Right hindlimb (tissue), 1 donor: Measurements from ENCODE around the gene ZNF892.

Source experiments
- DNase-seq: peaks from one replicate; pipeline ENCODE4 v3.0.0-alpha.2; 2018

ZNF892 gene

DNA sequence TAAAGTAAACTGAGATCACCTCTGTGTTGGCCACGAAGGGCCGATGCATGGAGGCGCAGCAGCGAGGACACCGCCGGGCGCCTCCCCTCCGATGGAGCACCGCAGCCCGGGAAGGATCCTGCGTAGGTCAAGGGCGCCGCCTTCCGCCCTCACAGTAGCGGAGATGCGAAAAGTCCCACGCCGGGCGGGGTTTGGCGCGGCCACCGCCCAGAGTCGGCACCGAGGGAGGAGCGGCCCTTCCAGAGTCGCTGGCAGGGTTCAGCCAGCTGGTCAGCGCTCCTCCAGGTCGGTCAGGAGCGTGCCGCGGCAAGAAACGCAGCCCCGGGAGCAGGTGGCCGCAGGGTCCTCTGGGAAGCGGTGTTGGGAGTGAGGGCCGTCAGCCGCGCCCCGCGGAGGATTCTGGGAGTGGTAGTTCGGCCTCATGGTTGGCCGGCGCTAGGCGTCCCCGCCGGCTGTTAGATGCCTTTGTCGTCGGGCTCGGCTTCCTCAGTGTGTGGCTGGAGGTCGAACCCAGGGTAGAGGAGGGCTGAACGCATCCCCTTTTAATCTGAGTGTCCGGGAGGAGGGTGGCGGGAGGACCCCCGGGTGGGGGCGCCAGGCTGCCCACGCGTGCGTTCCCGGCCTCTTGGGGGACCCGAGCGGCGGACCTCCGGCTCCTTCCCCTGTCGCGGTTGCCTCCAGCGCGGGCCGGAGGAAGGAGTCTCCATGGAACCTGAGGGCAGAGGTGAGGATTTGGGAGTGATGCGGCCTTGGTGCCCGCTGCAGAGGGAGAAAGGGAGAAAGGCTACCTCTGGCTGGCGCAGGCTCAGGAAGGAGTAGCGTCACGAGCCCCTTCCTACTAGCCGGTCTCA lies at the start of gene ZNF892:
TSS of gene ZNF892 (plus strand) at position 411 of the 851 bp plus-strand sequence. CDS start at position 706, 295 bp downstream.
- DNase-seq = peak; percentile 94

- DNase-seq = no peak
Measured at GRCh38 chr2:95158441-95158840, 48.9 kb upstream of the ZNF892 start.

DNA sequence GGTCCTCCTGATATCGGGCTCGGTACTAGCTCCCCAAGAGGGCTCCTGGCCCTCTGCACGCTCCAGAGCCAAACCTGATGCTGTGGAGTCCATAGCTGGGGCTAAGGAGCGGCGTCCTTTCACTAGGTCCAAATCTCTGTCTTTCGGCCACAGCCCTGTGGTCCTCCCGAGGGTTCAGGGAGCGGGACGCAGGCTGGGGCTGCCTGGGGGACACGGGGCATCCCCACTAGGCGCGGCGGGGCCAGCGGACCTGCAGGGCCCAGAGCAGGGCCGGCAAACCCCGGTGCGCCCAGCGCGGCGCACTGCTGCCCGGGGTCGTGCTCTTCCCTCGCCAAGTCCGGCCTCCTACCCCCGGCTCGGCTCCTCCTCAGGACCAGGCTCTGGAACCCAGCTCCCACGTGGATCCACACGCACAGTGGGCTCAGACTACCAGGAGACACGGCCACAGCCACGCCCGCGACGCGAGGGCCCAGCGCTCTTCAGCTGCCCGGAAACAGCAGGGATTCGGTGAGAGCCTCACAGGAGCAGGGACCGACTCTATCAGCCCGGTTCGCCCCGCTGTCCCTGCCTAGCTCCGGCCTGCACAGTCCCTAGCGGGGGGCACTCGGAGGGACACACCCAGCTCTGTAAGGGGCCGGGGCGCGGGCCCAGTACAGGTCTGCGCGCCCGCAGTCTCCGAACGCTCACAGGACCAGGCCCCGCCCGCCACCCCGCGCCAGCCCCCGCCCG lies 48.3 kb upstream of the ZNF892 start:
- DNase-seq = peak; percentile 65

GRCh38 chr2:95159690-95160449 lies 47.5 kb upstream of the ZNF892 start, which contains the start of gene ZNF514:
Gene ZNF514, minus strand, starts transcription at chr2:95159848. Its CDS starts 6,595 bp downstream, at chr2:95153253.
- peak; percentile 80 for DNase-seq

- DNase-seq = no peak
Measured at GRCh38 chr2:95165030-95165370, 42.3 kb upstream of the ZNF892 start.

DNA sequence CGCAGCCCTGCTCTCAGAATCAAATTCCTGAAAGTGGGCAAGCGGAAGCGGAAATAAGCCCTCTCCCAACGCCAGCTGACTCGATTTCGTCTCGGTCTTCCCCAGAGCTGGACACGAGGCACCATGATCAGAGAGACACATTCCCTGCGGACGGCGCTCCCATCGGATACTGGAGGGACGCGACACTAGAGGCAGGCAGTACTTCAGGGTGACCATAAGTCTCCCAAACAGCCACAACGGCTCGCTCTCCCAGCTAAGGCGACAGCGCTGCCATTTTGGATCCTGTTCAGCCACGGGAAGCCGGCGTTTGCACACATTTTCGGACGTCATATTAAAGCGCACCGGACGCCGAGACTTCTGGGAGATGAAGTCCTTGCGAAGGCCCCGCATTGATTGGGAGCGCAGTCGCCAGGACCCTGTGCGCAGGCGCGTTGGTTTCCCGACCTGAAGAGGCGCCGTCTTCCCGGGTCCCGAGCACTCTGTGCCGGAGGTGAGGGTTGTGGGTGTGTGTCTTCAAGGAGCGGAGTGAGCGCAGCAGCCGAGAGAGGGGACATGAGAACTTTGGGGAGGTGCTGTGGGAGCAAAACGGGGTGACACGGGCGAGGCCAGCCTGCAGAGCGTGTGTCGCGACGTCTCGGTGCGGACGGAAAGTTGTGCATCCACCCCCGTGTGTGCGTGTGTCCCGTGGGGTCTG lies 41.8 kb upstream of the ZNF892 start, which contains the start of gene ZNF2:
TSS of gene ZNF2 (plus strand) at position 439 of the 694 bp plus-strand sequence. CDS start 10,418 bp downstream, outside the sequence.
- DNase-seq = peak; percentile 98

DNA sequence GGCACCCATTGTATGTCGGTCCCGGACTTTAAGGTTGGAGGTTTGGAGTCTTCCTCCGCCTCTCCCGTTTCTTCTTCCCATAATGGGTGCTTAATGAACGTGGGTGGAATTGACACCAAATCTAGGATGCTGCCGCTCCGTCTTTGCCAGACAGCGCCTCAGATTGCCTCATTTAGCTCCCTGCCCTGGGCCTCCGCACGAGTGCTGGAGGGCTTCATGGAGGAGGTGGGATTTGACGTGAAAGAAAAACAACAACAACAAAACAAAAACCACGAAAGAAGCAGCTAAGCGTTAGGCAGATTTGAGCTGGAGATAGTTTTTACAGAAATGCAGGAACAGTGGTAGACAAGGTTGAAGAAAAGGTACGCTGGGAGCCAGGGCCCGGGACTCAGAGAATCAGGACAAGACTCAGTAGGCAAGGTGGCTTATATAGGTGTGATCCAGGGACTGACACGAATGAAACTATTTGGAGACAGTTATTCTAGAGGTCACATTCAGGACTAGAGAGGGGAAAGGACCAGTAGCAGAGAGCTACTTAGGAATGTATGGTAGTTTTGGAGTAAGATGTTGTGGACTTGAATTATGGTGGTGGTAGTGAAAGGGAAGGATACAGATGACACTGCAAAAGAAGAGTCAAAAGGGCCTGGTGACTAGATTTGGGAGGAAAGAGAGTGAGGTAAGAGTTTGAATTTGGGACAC lies 41.1 kb upstream of the ZNF892 start:
- DNase-seq = no peak

- no peak for DNase-seq
Measured at GRCh38 chr2:95171902-95172301, 35.4 kb upstream of the ZNF892 start.

- no peak for DNase-seq
Measured at GRCh38 chr2:95174031-95174542, 33.2 kb upstream of the ZNF892 start.

DNA sequence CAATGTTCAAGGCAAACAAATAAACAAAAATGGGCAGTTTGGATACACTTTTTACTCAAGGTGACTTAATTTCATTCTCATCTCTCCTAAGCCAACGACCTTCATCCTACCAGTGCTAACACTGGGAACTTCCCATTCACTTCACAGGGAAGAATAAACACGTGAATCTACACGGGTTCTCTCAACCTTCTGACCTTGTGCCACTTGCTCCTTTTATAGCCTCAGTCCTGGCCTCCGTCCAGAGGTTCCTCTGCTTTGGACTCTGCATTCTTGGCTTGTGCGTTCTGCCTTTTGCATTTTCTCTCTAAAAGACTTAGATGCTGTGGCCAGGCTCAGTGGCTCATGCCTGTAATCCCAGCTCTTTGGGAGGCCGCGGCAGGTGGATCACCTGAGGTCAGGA lies 27.9 kb upstream of the ZNF892 start:
- DNase-seq = no peak

- DNase-seq = no peak
Measured at GRCh38 chr2:95181774-95182173, 25.5 kb upstream of the ZNF892 start.

DNA sequence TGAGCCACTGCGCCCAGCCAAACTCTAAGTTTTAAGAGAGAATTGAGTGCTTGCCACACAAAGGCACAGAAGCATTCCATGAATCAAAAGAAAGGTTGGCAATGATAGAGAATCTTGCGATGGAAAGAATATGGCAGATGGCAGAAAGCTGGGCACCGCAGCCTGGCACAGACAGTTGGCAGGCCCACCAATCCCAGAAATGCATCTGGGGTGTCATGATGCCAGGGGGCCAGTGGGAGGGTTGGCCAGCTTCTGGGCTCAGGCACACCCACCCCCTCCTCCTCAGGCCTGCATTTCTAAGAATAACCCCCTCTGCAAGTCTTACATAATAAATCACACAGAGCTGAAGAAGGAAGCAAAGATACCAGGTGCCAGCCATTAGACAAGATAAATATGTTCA lies 22.1 kb upstream of the ZNF892 start:
- DNase-seq = no peak

- no peak for DNase-seq
Measured at GRCh38 chr2:95185973-95186372, 21.3 kb upstream of the ZNF892 start.

GRCh38 chr2:95192956-95193355 lies 14.4 kb upstream of the ZNF892 start:
- DNase-seq = peak; percentile 63

DNA sequence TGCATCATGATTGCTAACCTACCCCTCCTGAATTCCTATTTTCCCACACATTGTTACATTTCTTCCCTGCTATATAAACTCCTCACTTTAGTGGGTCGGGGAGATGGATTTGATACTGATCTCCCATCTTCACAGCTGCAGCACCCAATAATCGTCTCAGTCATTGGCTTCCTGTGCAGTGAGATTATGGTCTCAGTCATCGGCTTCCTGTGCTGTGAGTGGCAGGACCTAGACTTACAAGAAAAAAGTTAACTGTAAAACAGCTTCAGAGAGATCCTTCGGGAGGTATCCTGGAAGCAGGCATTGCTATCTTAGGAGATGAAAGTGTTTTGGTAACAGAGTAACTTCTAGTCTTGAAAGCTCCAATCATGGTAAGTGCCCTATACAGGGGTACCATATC lies 3.4 kb upstream of the ZNF892 start:
- DNase-seq = no peak

DNA sequence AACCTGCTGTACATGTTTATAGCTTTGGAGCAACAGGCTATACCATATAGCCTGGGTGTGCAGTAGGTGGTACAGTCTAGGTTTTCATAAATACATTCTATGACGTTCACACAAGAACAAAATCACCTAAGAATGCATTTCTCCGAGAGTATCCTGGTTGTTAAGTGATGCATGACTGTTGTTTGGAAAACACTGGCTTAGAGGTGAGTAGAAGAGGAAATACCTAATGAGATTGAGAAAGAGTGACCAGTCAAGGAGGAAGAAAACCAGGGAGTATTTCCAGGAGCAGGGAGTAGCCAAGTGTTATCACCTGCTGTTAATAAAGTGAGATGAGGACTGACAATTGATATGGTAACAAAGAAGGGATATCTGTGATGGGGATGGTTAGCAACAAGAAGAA lies 2.9 kb upstream of the ZNF892 start:
- DNase-seq = no peak

GRCh38 chr2:95206096-95206495 lies 1.2 kb upstream of the ZNF892 start:
- DNase-seq = no peak

DNA sequence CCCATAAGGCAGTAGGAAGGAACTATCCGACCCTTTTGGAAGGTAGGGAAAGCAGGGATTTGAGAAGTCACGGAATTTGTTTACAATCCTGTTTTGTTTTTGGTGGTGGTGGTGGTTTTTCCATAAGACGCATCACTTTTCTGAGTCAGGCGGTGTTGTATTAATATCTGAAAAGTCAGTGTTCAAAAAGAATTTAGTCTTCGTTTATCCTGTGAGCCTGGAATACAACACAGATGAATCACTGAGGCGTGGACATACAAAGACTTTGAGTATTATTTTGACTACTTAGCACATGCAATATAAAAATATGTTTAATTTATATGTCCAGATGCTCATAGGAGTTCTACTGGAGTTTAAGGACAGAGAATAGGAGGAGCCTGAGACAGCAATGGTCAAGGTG lies 785 bp downstream of the ZNF892 start:
- DNase-seq = no peak

DNA sequence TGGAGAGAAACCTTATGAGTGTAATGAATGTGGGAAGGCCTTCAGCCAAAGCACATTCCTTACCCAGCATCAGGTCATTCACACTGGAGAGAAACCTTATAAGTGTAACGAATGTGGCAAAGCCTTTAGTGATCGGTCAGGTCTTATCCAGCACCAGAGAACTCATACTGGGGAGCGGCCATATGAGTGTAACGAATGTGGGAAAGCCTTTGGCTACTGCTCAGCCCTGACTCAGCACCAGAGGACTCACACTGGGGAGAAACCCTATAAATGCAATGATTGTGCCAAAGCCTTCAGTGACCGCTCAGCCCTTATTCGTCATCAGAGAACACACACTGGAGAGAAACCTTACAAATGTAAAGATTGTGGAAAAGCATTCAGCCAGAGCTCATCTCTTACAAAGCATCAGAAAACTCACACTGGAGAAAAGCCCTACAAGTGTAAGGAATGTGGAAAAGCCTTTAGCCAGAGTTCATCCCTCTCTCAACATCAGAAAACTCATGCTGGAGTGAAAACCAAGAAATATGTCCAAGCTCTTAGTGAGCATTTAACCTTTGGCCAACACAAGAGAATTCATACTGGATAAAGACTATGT lies 7.8 kb downstream of the ZNF892 start:
- no peak for DNase-seq

- no peak for DNase-seq
Measured at GRCh38 chr2:95220449-95220848, 13.1 kb downstream of the ZNF892 start.

GRCh38 chr2:95225658-95226057 lies 18.3 kb downstream of the ZNF892 start:
- no peak for DNase-seq
